GM21529 (cell line): ENCODE data around the gene PHF21B.

Experiments used
- ATAC-seq: cut with Tn5 transposase; IDR thresholded peaks from one replicate; pipeline ENCODE4 v1.9.1; 2021; ENCODE audit not compliant: unreplicated experiment

Gene PHF21B

DNA sequence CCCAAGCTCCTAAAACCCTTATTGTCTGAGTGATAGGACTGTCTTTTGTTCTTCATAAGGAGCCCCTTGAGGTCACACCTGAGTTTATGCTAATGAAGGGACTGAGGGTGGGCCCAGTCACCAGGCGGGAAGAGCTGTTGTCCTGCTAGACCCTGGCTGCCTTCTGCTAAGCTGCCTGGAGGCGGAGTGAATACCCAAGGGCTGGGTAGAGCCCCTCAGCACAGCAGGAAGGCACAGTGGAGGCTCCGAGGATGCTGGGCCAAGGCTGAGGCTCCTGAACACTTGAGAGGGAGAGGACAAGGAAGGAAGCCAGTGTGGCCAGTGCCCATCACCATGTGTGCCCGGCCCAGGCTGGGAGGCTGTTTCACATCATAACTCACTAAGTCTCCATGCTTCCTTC is 4.8 kb upstream of the PHF21B start:
- ATAC-seq, result no peak

DNA sequence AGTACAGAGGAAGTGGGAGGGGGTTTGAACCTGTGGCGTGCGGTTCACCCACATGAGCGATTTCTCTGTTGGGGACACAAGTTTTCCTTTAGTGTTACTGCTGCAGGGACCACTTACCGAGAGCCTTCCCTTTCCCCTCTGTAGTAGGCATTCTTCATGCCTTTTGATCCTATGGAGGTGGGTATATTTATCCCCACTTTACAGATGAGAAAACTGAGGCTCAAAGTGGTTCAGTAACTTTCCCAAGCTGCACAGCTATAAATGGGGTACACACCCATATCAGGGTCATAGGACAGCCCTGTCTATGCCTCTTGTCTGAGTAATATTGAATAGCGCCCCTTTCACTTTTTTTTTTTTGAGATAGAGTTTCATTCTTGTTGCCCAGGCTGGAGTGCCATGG is 3.3 kb upstream of the PHF21B start:
- no peak for ATAC-seq

DNA sequence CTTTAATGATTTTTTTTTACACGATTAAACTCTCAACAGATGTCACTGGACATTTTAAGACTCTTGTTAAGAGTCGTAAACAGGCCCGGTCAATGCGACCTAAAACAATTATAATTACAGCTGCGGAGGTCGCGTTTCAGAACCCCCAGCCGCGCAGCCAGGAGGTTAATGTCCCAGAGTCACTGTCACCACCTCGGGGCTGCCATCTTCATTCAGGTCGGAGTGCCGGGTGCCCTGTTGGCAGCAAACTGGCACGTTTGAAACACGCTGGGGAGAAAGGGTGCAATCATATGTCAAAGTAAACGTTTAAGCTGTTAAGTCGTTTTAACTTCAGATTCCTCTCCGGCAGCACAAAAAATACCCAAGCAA is 711 bp upstream of the PHF21B start:
- no peak for ATAC-seq

DNA sequence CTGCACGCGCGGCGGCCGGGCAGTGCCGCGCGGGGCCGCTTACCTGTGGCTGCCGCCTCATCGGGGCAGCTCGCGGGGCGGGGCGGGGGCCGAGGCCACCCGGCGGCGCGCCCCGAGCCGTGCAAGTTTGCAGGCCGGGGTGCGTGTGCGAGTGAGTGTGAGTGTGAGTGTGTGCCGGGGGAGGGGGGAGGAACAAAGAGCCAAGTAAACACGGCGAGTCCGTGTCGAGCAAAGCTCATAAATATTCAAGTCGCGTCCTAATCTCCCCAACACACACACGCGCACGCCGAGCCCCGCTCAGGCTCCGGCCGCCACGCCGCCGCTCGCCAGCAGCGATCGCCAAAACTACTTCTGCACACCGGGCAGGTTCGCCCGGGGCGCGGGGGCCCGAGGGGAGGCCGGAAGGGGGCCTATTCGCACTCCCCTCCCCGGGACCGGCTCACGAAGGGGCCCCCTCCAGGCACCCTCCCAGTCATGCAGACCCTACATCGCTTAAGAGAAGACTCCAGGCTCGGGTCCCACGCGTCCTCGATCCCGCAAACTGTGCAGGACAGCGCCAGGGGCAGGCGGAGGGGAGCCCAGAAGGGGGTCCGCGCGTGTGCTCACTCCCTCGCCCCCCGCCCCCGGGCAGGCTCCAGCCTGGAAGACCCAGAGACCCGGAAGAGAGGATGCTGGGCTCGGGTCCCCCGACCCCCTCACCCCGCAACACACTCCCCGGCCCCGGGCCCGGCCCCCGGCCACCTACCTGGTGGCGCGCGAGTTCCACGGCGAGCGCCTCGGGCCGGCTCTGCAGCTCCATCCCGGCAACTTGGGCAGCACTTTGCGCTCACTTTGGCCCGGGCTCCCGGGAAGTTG is 827 bp downstream of the PHF21B start:
- ATAC-seq, result no peak

DNA sequence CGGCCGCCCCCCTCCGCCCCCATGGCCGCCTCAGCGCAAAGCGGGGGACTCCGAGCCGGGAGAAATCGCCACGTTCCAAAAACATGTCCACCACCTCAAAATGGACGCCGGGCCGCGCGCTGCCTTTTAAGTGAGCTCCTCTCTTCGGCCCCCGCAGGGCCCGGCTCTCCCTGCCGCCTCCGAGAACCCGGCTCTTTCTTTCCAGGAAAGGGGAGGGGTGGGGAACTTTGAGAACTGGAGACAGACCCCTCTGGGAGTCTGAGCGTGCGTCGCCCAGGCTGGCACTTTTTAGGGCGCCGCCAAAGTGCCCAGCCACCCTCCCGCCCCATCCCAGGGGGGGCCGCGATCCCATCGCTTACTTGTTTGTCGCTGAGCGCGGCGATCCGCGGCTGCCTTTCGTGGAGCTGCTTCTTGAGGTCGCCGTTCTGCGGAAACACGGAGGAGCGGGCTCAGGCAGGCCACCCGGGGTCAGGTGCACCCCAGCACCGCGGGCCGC is 1.6 kb downstream of the PHF21B start:
- ATAC-seq, result no peak

DNA sequence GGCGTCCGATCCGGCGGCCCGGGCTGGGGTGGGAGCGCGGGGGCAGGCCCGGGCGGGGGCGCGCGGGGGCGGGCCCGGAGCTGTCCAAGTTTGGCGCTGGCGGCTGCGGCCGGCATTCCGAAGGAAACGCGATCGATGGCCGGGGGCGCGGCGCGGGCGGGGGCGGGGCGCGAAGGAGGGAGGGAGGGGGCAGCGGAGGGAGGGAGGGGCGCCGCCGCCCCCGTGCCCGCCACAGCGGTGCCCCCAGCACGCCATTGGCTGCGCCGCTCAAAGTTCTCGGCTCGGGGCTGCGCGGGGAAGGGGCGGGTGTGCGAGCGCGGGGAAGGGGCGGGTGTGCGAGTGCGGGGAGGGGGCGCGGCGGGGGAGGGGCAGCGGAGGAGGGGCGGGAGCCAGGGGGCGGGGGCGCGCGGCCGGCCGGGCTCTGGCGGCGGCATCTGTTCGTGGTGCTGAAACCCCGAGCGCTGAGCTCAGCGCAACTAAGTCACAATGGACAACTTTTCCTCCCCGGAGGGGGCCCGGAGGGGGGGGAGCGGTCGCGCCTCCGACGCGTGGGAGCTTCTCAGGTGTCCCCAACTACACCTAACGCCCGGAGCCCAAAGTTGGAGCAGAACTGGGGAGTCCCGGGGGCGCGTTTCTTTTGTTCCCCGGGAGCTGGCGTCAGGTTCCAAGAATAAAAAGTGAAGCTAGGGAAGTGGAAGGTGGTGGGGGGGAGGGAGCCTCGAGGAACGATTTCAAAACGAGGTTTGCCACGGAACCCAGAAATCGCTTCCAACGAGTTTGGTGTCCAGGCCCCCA is 2.2 kb downstream of the PHF21B start:
- no peak for ATAC-seq

DNA sequence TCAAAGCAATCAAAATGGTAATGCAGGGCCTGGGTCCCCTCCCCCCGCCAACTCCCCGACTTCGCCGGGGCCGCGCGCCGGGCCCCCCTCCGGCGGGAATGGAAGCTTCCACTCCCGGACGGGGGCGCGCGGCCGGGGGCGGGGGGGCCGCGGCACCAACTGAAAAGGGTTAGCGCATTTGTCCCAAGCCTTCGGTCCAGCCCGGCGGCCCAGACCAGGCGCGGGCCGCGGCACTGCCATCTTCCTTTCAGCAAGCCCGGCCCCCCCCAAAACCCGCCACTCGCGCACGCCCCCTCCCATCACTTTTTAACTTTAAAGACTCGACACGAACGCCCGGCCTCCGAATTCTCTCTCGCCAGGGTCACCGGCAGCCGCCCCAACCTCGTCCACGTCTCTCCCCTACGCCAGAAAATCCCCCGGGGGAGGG is 2.8 kb downstream of the PHF21B start:
- ATAC-seq, result no peak

DNA sequence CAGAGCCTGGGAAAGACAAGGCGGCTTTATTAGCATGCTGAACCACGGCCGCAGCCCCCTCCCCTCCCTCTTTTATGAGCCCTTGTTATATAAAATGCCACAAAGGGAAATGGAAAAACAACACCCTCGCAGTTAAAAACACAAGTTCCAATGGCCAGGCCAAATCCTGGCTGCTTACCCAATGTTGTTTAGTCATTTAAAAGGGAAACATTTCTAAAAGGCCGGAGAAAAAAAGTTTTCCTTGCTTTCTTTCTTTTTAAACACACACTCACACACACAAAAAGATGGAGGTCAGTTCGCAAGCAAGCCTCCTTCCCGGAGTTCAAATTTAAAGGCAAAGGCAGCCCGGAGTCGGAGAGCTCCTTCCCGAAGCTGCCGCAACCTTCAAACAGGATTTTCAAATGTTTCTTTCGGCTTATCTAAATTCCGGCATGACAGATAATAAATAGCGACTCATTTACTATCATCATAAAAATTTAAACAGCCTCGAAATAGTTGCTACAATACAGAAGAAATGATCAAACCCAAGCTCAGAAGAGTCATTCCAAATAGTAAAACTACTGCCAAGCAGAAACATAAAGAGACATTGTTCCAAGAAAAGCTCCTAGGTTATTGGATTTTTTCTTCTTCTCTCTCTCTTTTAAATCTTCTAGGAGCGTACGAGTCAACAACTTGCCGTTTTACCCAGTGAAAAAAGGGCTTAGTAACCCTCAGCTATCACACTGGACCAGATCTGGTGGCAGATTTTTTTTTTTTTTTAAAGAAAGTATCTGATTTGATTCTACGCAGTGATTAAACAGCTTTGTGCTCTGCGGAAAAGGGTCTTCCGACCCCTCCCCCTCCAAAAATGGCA is 3.5 kb downstream of the PHF21B start:
- no peak for ATAC-seq

DNA sequence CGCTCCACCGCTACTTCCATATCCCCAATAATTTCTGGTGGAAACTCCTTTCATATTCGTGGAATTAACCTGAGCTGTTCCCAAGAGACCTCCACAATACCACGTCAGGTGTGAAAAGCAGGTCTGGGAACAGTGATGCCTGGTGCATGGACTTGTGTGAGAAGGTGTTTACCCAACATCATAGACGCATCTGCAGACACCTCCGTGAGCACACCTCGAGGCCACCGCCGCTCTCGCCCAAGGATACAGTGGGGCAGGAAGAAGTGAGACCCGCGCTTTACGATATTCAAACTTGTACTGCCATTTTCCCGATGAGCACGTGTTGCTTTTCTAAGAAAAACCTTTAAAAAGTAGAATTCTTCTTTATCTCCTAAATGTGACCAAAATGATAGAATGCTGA is 8.2 kb downstream of the PHF21B start:
- ATAC-seq, result no peak

DNA sequence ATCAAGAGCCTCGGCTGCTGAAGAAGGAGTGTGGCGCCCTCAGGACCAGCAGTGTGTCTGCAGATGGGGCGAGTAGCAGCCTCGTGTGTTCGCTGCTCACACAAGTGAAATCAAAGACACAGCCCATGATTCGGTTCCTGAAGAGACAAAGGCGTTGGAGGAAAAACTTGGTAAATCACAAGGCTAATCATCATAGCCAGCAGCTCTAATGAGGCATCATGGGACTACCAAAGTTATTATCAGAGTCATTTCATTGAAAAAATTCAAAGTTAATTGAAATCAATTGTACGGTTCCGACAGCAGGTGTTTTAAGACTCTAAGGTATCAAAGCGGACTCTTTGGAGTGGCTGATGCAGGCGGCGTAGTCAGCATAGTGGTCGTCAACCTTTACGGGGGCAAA is 9.5 kb downstream of the PHF21B start:
- ATAC-seq, result no peak

DNA sequence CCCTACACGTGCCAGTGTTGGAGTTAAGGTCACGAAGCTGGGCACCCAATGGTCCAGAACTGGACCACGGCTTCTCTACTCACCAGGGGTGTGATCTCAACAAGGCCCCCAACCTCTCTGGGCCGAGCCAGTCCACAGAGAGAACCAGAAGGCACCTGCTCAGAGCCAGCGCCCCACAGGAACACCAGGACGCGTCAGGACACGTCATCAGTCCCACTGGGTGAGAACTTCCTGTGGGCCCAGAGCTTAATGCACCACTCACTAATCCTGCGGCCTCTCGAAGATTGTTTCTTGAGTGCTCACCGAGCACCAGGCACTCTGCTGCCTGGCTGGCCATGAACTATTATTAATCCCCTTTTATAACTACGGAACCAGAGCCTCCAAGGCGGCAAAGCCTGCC is 10.1 kb downstream of the PHF21B start:
- no peak for ATAC-seq

DNA sequence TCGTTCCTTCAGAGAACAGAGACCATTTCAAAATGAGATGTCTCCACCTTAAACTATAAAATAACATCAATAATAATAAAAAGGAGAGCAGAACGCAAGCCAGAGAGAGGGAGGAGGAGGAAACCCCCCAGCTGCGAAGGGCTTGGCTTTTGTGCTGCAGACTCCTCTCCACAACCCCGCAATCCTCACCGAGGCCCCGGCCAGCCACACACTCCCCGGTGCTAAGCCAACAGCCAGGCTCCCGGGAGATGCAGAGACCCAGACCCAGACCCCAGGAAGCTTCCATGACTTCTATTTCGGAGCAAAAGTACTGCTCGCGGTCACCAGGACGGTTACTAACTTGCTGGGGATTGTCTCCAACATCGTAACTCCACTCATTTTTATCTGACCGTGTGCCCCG is 10.6 kb downstream of the PHF21B start:
- no peak for ATAC-seq

DNA sequence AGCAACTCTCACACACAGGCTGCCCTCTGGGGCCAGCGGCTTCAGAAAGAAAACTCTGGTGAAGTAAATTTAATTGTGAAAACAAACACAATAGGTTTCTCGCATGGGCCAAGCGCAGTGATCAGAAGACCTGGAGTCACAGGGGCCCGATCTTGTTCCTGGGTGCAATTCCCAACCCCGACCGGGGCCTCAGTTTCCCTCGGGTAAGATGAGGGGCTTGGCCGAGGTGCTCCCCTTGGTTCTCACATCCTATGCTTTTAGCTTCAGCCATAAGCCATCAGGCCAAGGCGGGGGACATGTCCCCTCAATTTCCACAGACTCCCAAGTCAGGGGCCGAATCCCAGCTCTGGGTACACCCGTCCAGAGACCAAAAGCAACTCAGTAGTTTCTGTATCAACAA is 11.5 kb downstream of the PHF21B start:
- ATAC-seq, result no peak

DNA sequence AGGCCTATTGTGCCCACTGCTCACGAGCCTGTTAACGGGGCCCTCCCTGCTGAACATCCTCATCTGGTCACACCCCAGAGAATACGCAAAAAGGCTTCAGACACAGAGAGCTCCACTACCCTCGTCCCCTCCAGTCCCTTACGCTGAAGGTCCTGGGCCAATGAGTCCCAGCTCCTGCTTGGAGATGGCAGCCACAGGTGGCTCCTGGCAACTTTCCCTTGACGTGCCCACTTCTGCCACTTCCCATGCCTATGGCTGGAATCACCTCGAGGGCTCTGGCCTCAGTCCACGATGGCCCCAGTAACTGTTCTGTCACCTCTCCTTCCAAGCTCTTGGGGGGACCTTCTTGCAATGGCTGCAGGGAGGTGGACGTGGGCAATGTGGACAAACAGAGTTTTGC is 12.7 kb downstream of the PHF21B start:
- no peak for ATAC-seq

DNA sequence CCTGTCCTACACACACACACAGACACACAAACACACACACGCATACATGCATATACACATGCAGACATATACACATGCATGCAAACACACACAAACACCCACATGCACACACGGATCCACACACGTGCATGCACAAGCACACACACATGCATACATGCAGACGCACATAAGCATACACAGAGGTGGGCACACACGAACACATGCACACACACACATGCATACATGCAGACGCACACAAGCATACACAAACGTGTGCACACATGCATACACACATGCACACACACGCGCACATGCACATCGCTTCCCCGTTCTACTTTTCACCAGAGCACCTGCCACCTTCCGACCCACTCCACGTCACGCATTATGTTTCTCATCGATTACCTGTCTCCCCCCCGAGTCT is 13.2 kb downstream of the PHF21B start:
- ATAC-seq, result no peak

DNA sequence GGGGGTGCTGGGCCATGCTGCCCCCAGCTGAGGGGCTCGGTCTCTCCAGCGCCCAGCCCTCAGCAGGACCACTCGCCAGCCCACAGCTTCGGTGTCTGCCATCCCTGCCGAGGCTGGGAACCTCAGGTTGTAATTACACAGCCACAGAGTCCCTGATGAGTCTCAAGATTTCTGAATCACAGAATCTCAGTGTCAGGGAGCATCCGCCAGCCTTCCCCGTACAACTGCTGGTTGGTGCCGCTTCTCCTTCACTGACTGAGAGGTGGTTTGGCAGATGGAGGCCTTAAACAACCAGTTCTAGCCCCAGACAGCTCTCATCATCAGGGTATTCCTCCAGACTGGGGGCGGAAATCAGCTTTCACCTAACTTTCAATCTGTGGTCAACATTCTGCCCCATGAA is 13.7 kb downstream of the PHF21B start:
- ATAC-seq, result no peak

DNA sequence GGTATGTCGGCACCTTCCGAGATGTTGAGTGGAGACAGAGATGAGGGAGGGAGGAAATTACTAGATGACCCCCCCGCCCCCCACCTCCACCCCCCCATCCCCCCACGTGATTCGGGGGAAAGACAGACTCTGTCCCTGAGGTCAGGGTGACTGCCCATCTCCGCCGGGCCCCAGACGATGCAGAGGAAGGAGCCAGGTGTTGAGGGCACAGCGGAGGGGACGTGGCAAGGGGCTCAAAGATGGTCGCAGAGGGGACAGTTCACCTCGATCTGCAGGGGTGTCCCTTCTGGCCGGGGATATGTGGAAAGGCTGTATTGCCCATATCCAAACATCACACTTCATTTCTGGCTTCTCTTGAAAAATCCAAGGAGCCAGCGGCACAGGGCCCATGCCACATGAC is 14.1 kb downstream of the PHF21B start:
- ATAC-seq, result no peak

DNA sequence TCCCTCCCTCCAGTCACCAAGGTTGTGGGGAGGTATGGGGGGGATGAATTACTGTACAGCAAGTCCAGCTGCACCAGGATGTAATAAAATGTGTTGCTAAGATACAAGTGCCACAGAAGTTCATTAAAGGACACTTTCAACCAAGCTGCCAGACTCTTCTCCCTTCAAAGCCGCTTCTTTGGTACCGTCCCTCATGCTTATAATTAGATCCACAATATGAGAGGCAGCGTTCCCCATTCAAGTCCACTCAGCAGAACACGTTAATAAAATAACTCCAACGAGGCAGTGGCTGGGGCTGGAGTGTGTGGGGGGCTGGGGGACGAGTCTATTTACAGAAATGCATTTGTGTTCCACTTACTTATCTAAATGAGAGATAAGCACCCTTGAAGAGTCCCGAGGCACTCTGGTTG is 14.7 kb downstream of the PHF21B start:
- no peak for ATAC-seq

DNA sequence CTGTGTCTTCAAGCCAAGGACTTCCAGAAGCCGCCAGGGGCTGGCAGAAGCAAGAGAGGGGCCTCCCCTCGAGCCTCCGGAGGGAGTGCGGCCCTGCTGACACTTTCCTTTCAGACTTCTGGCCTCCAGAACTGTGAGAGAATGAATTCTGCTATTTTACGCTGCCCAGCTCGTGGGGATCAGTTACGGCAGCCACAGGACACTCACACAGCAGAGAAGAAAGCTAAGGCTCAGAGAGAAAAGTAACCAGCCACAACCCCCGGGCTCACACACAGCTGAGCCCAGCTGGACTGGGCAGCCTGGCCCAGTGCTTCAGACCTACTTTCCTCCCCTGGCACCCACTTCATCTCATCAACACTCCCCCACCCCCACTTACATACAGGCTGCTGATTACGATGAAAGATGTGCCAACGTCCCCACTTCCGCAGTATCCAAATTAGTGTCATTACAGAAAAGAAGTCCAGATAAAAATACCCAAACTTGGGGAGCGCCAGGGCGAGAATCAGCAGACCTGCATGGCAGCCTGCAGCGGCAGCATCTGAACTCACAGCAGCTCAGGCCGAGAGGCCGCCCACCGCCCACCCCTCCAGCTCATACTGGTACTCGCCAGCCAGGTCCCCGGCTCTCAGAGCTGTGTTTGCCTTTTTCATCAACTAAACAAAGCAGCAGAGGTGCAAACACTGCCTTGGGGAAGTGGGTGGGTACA is 15.3 kb downstream of the PHF21B start:
- ATAC-seq, result no peak

DNA sequence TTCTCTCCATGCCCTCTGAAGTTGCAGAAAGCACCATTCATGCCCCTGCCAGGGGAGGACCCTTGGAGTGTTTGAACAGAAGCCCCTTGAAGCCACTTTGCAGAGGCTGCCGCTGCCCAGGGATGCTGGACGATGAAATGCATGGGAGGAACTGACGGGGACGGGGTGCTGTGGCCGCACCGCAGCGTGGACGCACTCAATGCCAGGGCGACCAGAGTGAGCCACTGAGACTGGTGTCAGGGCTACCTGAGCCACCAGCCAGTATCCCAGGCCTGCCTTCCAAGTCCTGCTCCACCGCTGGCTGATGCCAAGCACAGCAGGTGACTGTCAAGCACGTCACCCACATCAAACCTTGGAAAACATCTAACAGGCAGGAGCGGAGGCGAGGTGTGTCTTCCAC is 17.6 kb downstream of the PHF21B start:
- ATAC-seq, result no peak

DNA sequence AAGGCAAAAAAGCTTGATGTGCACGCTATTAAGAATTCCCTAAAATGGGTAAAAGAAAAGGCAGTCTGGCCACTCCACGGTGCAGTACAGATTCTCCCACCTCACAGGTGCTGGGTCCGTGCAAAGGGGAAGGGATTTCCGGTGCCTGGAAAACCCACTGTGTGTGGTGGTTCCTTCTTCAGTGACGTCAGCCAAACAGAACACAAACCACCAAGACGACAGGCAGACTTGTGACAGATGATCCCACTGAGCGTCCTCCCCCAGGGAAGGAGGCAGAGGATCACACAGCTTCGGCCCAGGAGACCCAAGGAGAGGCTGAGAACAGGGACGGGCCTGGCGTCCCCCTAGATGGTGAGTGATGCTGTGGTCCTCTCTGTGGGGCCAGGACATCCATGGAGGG is 18.6 kb downstream of the PHF21B start:
- ATAC-seq, result no peak
